ENCODE results near the gene TOB2.
A peak's percentile ranks its signal among the peaks of the same experiment; 100 is the strongest.
"Not testable (repeated sequence)": the region's sequence is repeated elsewhere in the genome, so short reads cannot be mapped to it uniquely, and the experiment has no call there.

The TOB2 gene

DNA sequence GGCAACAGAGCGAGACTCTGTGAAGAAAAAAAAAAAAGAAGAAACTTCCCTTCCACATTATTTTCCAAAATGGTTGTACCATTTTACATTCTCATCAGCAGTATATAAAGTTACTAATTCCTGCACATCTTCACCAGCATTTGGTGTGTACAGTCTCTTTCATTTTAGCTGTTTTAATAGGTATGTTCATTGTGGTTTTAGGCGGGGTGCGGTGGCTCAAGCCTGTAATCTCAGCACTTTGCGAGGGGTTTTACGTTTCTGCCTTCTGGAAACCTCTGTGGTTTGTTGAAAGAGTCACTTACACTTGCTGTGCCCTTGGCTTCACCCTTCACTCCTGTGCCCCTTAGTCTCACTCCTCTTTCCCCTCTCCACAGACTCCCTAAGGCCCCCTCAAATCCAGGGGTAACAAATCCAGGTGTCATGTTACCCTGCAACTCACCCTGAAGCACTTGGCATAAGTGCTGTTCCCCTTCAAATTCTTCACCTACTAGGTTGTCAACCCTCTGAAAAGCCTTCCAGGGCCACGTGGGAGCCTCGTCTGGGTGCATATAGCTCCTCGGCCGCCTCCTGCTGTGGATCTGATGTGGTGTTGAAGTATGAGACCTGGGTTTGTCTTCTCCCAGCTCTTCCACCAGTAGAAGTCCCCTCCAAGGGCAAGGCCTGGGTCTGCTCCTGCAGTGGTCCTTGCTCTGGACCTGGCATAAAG lies 20.8 kb downstream of the TOB2 start:
- no peak for DNase-seq (ENCODE audit: low read depth)

DNA sequence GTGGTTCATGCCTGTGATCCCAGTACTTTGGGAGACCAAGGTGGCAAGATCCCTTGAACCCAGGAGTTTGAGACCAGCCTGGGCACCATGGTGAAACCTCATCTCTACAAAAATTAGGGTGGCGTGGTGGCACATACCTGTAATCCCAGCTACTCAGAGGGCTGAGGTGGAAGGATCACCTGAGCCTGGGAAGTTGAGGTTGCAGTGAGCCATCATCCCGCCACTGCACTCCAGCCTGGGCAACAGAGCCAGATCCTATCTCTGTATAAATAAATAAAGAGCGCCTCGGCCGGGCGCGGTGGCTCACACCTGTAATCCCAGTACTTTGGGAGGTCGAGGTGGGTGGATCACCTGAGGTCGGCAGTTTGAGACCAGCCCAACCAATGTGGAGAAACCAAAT lies 27.9 kb downstream of the TOB2 start:
- DNase-seq (ENCODE audit: low read depth), result no peak

DNA sequence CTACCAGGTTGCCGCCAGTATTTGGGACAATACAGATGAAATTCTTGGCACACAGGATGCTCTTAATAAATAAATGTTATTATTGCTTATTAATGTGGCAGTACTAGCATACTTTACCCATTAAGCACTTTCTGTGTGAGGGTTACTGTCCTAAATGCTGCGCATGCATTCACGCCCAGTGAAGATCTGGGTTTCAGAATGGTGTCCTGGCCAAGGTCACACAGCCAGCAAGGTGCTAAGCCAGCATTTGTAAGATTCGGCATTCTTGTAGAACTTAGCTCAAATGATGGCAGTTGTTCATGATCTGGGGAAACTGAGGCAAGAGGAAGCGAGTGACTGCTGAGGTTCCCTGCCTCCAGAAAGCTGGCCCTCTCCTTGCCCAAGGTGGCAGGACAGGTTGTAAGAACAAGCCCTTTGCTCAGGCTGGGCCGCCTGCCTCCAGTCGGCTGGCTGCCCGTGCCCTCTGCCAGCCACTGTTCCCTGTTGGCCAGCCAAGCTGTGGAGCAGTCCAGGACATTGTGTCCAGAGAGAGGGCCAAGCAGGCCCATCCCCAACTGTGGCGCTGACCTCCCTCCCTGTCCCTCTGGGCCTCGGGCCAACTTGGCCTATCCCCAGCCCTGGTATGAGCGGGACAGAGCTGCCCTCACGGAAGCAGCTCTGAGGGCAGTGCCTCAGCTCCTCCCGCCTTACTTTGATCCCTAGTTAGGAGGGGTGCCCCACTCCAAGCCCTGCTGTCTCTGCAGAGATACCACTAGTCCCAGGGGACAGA lies 28.8 kb downstream of the TOB2 start:
- no peak for DNase-seq (ENCODE audit: low read depth)

DNA sequence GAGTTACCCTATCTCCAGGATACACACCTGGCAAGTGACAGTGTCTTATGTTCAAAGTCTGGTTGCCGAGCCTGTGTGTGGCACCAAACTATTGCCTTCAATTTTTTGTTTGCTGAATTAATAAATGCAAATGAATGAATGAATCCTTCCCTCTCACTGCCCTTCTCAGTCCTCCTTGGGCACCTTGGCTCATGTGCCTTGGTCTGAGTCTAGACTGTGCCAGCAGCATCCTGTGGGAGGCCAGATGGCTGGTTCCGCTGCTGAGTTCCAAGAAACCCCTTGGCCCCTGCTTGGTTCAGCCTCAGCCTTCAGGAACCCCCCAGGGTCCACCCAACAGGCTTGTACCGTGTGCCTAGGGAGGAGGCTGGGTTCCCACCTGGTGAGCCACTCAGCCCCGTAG lies 31.0 kb downstream of the TOB2 start:
- DNase-seq (ENCODE audit: low read depth), result no peak

DNA sequence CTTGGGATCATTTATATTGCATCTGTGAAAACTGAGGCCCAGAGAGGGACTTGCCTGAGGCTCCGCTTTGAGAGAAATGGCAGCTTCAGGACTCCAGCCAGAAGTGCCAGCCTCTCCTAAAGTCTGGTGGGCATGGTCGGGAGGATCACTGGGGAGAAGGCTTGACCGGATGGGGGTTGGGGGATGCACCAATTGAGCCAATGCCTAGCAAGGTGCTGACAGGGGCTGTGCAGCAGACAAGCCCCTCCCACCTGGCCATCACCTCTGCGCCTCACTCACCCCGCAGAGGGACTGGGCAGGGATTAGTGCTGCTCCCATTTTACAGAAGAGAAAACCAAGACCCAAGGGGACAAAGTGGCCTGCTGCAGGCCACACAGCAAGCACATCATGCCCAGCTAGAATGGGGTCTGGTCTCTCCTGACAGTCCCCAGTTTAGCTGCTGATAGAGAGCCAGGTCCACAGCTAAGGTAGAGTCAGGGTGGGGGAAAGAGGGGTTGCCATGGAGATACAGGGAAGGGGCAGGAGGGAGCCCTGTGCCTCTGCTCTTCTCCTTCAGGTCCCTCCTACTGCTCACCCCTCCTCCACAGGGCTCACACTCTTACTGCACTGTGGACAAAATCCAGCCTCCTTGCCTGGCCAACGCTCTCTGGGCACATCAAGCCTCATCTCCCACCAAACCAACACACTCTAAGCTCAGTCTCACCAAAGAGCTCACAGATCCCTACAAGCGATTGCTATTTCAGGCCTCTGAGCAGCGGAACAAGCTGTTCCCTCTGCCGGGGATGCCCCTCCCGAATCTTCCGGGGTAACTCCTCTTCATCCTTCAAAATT lies 35.4 kb downstream of the TOB2 start:
- no peak for DNase-seq (ENCODE audit: low read depth)

DNA sequence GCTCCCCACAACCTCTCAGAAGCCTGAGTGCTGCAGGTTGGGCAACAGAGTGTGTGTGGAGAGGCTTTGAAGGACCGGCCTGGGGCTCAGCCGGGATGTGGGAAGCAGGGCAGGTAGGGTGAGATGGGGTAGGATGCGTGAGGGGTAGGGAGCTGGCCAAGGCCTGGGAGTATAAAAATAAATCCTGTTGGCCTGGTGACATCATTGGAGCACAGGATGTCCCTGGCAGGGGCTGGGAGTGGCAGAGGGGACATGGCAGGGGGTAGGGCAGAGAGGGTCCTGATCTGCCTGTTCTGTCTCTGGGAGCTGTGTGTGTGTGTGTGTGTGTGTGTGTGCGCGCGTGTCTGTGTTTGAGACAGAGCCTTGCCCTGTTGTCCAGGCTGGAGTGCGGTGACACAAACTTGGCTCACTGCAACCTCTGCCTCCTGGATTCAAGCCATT lies 36.3 kb downstream of the TOB2 start:
- DNase-seq (ENCODE audit: low read depth), result no peak

DNA sequence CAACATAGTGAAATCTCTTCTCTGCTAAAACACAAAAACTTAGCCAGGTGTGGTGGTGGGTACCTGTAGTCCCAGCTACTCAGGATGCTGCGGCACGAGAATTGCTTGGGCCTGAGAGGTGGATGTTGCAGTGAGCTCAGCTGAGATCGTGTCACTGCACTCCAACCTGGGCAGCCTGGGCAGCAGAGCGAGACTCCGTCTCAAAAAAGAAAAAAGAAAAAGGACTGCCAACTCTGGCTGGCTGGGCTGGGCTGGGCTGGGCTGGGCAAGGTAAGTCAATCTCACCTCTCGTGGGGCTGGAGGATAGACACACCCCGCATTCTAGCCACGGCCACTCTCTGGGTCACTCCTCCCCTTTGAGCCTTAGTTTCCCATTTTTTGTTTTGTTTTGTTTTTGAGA lies 37.9 kb downstream of the TOB2 start:
- no peak for DNase-seq (ENCODE audit: low read depth)

DNA sequence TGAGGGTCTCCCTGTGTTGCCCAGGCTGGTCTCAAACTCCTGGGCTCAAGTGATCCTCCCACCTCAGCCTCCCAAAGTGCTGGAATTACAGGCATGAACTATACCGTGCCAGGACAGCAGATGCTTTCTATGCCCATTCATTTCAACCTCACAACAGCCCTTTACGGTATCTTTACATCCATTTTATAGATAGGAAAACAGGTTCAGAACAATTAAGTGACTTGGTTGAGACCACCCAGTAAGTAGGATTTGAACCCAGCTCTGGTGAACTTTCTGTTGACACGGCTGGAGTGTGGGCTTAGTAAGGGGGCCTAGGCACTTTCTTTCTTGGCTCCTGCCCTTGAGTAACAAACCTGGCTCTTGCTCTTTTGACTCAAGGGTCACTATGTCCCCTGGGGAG lies 39.2 kb downstream of the TOB2 start:
- DNase-seq (ENCODE audit: low read depth), result no peak

DNA sequence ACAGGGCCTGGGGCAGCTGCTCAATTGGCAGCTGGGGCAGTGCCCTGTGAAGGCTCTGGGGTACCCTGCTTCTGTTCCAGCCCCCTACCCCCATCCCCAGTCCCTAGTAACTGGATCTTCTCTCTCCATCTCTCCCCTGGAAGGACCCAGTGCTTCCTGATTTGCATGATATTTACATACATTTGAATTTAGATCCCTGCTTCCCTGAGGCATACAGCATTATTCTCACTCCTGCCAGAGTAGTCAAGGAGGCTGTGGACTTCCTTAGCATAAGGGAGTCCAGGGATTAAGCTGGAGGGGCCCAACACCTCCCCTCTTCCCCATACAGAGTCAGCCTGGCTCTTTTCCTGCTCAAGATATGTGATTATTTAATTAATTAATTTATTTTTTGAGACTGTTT lies 40.2 kb downstream of the TOB2 start:
- DNase-seq (ENCODE audit: low read depth), result no peak

DNA sequence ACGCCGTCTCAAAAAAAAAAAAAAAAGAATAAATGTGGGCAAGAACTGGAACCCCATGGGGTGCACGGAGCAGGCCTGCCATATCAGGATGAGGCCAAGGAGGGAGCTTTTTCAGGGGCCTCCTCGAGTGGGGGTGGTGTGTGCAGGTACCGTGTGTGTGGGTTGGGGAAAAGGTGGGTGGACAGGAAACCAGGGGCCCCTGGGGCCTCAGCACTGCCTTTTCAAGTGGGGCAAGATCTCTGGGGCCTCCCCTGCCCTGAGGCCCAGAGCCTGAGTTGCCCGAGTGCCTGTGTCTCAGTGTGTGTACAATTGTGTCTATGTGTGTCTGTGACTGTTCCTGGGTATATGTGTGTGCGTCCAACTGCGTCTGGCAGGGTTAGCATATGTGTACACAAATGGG lies 41.0 kb downstream of the TOB2 start:
- no peak for DNase-seq (ENCODE audit: low read depth)

DNA sequence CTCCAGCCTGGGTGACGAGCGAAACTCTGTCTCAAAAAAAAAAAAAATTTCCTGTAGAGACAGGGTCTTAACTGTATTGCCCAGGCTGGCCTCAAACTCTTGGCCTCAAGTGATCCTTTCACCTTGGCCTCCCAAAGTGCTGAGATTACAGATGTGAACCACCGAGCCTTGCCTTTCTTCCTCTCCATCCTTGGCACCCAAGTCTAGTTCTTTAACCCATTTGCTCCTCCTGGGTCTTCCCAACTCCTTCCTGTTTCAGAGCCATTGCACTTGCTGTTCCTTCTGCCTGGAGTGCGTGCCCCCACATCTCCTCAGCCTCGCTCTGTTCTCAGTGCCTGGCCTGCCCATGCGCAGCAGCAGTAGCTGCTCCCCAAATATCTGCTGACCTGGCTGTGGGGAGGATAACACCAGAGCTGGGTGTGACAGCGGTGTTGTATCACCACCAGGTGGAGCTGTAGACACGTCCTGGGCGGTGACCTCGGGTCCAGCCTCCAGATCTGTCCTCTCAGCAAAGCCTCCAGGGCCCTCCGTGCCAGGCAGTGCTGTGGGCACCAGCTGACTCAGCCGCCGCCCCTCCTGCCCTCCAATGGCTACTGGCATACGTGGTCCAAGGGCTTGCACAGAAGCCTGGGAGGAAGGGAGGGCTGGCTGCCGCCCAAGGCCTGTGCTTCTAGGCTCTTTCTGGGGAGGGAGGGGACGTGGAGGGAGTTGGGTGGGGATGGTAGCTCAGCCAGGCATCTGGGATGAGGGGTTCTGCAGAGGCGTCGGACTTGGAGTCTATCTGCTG lies 42.9 kb downstream of the TOB2 start:
- peak; percentile 83 for DNase-seq (ENCODE audit: low read depth)

DNA sequence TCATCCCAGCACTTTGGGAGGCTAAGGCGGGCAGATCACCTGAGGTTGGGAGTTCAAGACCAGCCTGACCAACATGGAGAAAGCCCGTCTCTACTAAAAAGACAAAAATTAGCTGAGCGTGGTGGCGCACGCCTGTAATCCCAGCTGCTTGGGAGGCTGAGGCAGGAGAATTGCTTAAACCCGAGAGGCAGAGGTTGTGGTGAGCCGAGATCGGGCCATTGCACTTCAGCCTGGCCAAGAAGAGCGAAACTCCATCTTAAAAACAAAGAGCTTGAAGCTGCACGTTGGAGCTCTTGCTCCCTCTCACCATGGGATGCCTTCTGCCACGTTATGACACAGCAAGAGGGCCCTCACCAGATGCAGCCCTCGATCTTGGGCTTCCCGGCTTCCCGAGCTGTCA lies 43.8 kb downstream of the TOB2 start:
- DNase-seq (ENCODE audit: low read depth), result not testable (repeated sequence)

DNA sequence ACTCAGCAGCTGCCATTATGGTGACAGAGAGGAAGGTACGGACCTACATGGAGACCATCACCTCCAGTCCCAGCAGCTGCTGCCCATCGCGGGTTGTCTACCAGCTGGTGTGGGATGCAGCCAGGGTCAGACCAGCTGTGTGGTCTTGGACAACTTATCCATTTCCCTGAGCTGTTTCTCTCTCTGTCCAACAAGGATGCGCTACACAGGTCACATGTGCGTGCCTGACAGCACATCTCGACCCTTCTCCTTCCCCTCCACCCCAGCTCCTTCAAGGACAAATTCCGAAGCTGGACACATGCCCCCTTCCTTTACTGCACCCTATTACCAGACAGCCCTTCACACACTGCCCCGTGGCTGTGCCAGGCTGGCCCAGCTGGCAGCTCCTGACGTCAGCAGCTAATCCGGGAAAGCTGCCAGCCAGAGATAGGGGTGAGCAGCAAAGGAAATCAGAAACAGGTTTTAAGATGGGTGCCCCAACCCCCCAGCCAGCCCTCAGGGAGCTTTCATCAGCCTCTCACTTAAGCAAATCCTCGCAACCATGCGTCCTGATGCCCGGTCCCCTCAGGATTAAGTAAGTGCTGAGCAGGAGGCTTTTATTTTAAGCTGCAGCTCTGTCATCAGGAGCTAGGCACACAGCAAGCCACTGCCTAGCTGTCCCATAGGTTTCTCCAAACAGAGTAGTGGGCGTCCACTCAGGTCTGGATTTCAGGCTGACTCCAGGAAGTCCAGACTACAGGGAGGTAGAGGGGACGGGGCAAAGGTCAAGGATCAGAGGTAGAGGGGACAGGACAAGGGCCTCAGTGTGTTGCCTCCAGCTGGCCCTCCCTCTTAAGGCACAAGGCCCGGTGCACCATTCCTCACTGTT lies 44.6 kb downstream of the TOB2 start:
- DNase-seq (ENCODE audit: low read depth), result no peak

DNA sequence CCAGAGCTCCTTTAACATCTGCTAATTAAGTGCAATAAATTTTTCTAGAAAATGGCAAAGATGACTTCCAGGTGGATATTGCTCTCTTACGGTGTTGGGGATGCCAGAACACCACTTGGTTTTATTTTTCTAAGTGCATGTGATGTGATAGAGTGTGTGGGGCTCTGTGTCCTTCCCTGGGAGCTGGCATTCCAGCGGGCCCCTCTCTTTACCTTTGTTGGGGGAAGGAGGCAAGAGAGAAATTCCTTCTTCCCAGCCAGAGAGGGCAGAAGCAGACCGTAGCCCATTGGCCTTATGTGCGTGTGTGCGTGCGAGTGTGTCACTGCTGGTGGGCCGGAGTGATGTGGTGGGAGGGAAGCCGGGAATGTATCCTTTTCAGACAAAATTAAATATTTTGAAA lies 47.7 kb downstream of the TOB2 start:
- DNase-seq (ENCODE audit: low read depth), result no peak

DNA sequence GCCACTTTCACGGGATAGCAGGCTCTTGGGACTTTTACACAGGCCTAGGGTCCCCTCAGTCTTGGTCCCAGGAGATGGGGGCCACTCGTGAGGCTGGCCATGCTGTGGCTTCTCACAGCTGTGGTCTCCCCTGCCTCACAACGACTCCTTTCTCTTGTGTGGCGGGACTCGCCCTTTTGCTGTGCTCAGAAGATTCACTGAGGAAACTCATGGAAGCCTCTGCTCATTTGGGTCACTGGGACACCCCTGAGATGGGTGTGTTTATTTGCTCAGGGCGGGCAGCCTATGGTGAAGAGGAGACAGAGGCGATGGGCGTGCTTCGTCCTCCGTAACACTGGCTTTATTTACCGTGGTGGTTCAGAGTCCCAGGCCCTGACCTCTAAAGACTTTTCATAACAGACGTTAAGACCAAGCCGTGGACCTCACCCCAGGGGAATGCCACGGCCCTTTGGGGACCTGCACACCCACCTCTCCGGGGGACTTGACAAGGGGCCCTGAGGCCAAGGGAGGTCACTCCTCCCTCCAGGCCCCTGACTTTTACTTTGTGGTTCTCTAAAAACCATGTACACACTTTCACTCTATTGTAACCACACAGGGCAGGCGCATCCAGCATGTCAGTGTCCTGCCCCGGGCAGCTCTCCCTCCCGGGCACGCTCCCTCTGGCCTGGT lies 49.3 kb downstream of the TOB2 start:
- DNase-seq (ENCODE audit: low read depth), result no peak

DNA sequence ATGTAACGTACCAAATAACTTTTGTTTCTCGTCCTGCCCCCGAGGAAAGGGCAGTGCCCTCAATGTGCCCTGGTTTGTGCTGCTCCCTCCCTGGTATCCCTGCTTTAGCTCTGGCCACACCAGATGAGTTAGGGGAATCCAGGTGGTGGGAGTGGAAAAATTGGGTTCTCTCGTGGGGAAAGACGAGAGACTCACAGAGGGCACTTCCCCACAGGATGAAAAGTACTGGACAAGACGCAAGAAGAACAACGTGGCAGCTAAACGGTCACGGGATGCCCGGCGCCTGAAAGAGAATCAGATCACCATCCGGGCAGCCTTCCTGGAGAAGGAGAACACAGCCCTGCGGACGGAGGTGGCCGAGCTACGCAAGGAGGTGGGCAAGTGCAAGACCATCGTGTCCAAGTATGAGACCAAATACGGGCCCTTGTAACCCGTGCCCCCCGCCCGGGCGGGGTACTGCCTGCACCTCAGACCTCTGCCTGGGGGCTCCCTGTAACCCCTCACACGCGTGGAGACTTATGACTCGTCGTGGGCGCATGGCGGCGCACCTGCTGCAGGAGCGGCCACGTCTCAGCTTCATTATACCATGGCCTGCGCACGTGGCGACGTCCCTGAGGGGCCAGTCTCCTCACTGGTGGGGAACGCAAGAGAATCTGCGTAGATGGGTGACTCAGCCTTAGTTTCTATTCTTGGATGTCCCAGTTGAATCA lies 50.9 kb downstream of the TOB2 start:
- DNase-seq (ENCODE audit: low read depth), result no peak

DNA sequence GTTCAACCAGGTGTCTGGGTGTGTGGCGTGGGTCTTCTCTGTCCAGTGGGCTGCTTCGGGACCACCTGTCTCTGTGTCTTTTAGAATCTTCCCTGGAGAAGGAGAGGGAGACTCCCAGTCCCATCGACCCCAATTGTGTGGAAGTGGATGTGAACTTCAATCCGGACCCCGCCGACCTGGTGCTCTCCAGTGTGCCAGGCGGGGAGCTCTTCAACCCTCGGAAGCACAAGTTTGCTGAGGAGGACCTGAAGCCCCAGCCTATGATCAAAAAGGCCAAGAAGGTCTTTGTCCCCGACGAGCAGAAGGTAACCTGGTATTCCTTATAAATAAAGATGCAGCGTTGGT lies 52.6 kb downstream of the TOB2 start:
- no peak for DNase-seq (ENCODE audit: low read depth)

DNA sequence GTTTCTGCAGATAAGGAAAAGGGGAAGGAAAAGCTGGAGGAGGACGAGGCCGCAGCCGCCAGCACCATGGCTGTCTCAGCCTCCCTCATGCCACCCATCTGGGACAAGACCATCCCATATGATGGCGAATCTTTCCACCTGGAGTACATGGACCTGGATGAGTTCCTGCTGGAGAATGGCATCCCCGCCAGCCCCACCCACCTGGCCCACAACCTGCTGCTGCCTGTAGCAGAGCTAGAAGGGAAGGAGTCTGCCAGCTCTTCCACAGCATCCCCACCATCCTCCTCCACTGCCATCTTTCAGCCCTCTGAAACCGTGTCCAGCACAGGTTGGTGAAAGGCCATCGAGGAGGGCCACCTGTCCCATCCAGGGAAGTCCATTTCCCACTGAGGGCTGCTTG lies 59.3 kb downstream of the TOB2 start:
- no peak for DNase-seq (ENCODE audit: low read depth)

DNA sequence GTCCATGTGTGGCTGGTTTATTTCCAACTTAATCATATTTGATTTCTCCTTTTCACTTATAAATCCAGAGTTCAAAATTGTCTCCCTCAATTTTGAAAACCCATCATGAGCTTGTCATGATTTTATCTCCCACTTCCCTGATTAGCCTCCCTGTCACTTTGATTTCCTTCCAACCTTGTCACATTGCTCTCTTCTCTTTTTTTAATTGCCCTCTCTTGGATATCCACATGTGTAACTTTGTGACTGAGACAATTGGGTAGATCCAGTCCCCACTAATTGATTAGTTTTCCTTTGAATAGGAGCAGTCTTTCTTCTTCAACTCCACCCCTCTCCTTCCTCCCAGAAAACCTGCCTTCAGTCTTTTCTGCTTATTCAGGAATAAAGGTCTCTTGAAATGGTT lies 62.5 kb downstream of the TOB2 start:
- DNase-seq (ENCODE audit: low read depth), result no peak
